H9 (cell line): Measurements from ENCODE around the gene GNPTAB. TPM values are rescaled to one million over a fixed set of nuclear protein-coding genes. Genes with fewer than 3 reads are reported as not detected.

Experiments used
- DNase-seq: peaks from one replicate; pipeline ENCODE4 v3.0.0-alpha.2; 2017
- H2AFZ ChIP-seq: one replicate; pipeline ENCODE4 v1.6.1; 2013; ENCODE audit warnings: mild to moderate bottlenecking, low read length, control low read depth, moderate library complexity
- H2AK5ac ChIP-seq: 2 replicates; pipeline ENCODE4 v1.6.1; 2013; ENCODE audit warnings: low read length, control low read depth, mixed read lengths; ENCODE audit not compliant: insufficient read length
- H2BK120ac ChIP-seq: one replicate; pipeline ENCODE4 v1.6.1; 2013; ENCODE audit warnings: low read depth, mild to moderate bottlenecking, low read length, control low read depth, inconsistent platforms; ENCODE audit not compliant: poor library complexity, severe bottlenecking
- H2BK12ac ChIP-seq: 2 replicates; pipeline ENCODE4 v1.6.1; 2013; ENCODE audit warnings: low read length, control low read depth, mixed read lengths, low read depth; ENCODE audit not compliant: insufficient read length
- H2BK15ac ChIP-seq: 2 replicates; pipeline ENCODE4 v1.6.1; 2013; ENCODE audit warnings: low read depth, low read length, control low read depth
- H2BK20ac ChIP-seq: one replicate; pipeline ENCODE4 v1.6.1; 2013; ENCODE audit warnings: low read depth, mild to moderate bottlenecking, low read length, control low read depth, inconsistent platforms; ENCODE audit not compliant: poor library complexity, severe bottlenecking
- H2BK5ac ChIP-seq: 2 replicates; pipeline ENCODE4 v1.6.1; 2013; ENCODE audit warnings: low read length, control low read depth, mixed read lengths; ENCODE audit not compliant: insufficient read length
- H3K14ac ChIP-seq: 2 replicates; pipeline ENCODE4 v1.6.1; 2013; ENCODE audit warnings: low read length, control low read depth; ENCODE audit not compliant: insufficient read depth
- H3K18ac ChIP-seq: 2 replicates; pipeline ENCODE4 v1.6.1; 2013; ENCODE audit warnings: low read depth, mild to moderate bottlenecking, mixed read lengths, low read length, control low read depth; ENCODE audit not compliant: insufficient read length
- H3K23ac ChIP-seq: 2 replicates; pipeline ENCODE4 v1.6.1; 2013; ENCODE audit warnings: low read length, control low read depth, mixed read lengths, low read depth; ENCODE audit not compliant: insufficient read length
- H3K23me2 ChIP-seq: 2 replicates; pipeline ENCODE4 v1.6.1; 2013; ENCODE audit warnings: low read depth, mild to moderate bottlenecking, mixed read lengths, low read length, control low read depth; ENCODE audit not compliant: insufficient read length, poor library complexity, severe bottlenecking
- H3K27ac ChIP-seq: 2 replicates; pipeline ENCODE4 v1.5.1; 2013; ENCODE audit warnings: low read length, control low read depth, mixed read lengths, low read depth; ENCODE audit not compliant: insufficient read length
- H3K27me3 ChIP-seq: 2 replicates; pipeline ENCODE4 v1.6.1; 2013; ENCODE audit warnings: low read length, control low read depth, inconsistent platforms; ENCODE audit not compliant: insufficient read depth
- H3K4ac ChIP-seq: 2 replicates; pipeline ENCODE4 v1.6.1; 2013; ENCODE audit warnings: low read depth, mild to moderate bottlenecking, control low read depth, inconsistent platforms, low read length, moderate library complexity
- H3K4me1 ChIP-seq: 2 replicates; pipeline ENCODE4 v1.6.1; 2013; ENCODE audit warnings: low read length, control low read depth, inconsistent platforms; ENCODE audit not compliant: insufficient read depth
- H3K4me2 ChIP-seq: 2 replicates; pipeline ENCODE4 v1.6.1; 2013; ENCODE audit warnings: low read length, control low read depth, mixed read lengths; ENCODE audit not compliant: insufficient read length, insufficient read depth
- H3K56ac ChIP-seq: 2 replicates; pipeline ENCODE4 v1.6.1; 2013; ENCODE audit warnings: low read depth, mild to moderate bottlenecking, mixed read lengths, low read length, control low read depth; ENCODE audit not compliant: insufficient read length
- H3K79me1 ChIP-seq: 2 replicates; pipeline ENCODE4 v1.6.1; 2013; ENCODE audit warnings: low read depth, mild to moderate bottlenecking, moderate library complexity, low read length, control low read depth, inconsistent platforms; ENCODE audit not compliant: insufficient read depth, poor library complexity, severe bottlenecking
- H3K79me2 ChIP-seq: 2 replicates; pipeline ENCODE4 v1.6.1; 2013; ENCODE audit warnings: low read length, control low read depth, inconsistent platforms; ENCODE audit not compliant: insufficient read depth
- H3K9ac ChIP-seq: 2 replicates; pipeline ENCODE4 v1.6.1; 2013; ENCODE audit warnings: low read length, control low read depth, mixed read lengths; ENCODE audit not compliant: insufficient read length; ENCODE audit errors: extremely low read depth
- H3K9me3 ChIP-seq: one replicate; pipeline ENCODE4 v1.6.1; 2013; ENCODE audit warnings: low read depth, low read length, inconsistent platforms; ENCODE audit not compliant: control insufficient read depth
- H3T11ph ChIP-seq: one replicate; pipeline ENCODE4 v1.6.1; 2013; ENCODE audit warnings: mild to moderate bottlenecking, low read length, control low read depth, inconsistent platforms
- H4K20me1 ChIP-seq: one replicate; pipeline ENCODE4 v1.6.1; 2013; ENCODE audit not compliant: control insufficient read depth, insufficient read length, insufficient read depth
- H4K5ac ChIP-seq: 2 replicates; pipeline ENCODE4 v1.6.1; 2013; ENCODE audit warnings: low read depth, mild to moderate bottlenecking, mixed read lengths, low read length, control low read depth; ENCODE audit not compliant: insufficient read length
- H4K8ac ChIP-seq: replicated peaks from 2 replicates; pipeline ENCODE4 v1.6.1; 2013; ENCODE audit warnings: low read length, control low read depth, mixed read lengths, low read depth; ENCODE audit not compliant: insufficient read length
- H4K91ac ChIP-seq: 2 replicates; pipeline ENCODE4 v1.6.1; 2013; ENCODE audit warnings: low read depth, mild to moderate bottlenecking, moderate library complexity, mixed read lengths, low read length, control low read depth; ENCODE audit not compliant: insufficient read length
- H3K27ac Mint-ChIP-seq, 3 experiments: 2 replicates in 2 of 3; 3 replicates in 1 of 3; pipeline ENCODE4 v1.8.0; 2020 to 2021; ENCODE audit warnings: mixed read lengths in 3 of 3, mild to moderate bottlenecking in 1 of 3, moderate library complexity in 1 of 3
- H3K27me3 Mint-ChIP-seq: 2 replicates; pipeline ENCODE4 v1.8.0; 2021; ENCODE audit warnings: low read depth, mild to moderate bottlenecking, moderate library complexity, mixed read lengths
- H3K36me3 Mint-ChIP-seq, 3 experiments: 2 replicates in 2 of 3; 3 replicates in 1 of 3; pipeline ENCODE4 v1.8.0; 2020 to 2021; ENCODE audit warnings: low read depth in 3 of 3, mixed read lengths in 3 of 3; ENCODE audit not compliant: insufficient read depth in 1 of 3
- H3K4me1 Mint-ChIP-seq, 2 experiments: 2 replicates each; pipeline ENCODE4 v1.8.0; 2020; ENCODE audit warnings: mixed read lengths in 2 of 2
- H3K4me3 Mint-ChIP-seq, 2 experiments: 2 replicates in 1 of 2; 3 replicates in 1 of 2; pipeline ENCODE4 v1.8.0; 2020 to 2021; ENCODE audit warnings: mild to moderate bottlenecking in 2 of 2, mixed read lengths in 2 of 2, moderate library complexity in 1 of 2
- H3K9me3 Mint-ChIP-seq, 2 experiments: 2 replicates in 1 of 2; 3 replicates in 1 of 2; pipeline ENCODE4 v1.8.0; 2020; ENCODE audit warnings: mild to moderate bottlenecking in 2 of 2, mixed read lengths in 2 of 2, moderate library complexity in 1 of 2
- CTCF ChIP-seq: fragments of 200-600 bp; sonication (generic); conservative IDR thresholded peaks from 3 replicates; pipeline ENCODE4 v1.8.0; 2021; ENCODE audit warnings: antibody characterized with exemption, mild to moderate bottlenecking
- WGBS: extraction: QIAGEN DNeasy Blood & Tissue Kit; methylation state at CpG from one replicate; pipeline ENCODE4 v1.1.7; 2013; ENCODE audit warnings: missing lambda C conversion rate, low lambda C conversion rate, mixed read lengths; ENCODE audit not compliant: insufficient read length; ENCODE audit errors: extremely low coverage; 5-methylcytosine and 5-hydroxymethylcytosine counted together
- total RNA-seq: library from RNA; stranded (reverse); gene quantifications from 2 replicates; pipeline ENCODE4 v1.2.1, GENCODE V29; 2021

GNPTAB gene
- total RNA-seq, 1 experiment from 2014 or later: 44.3 TPM

- Histone ChIP-seq H2BK120ac (no peak overlapping the region), H3K9me3 (no peaks in the 10 kb centered on the region), H3K9ac (no peak overlapping the region), H2AK5ac (no peak overlapping the region), H4K91ac (no peak overlapping the region), H3K4me1 (no peaks in the 10 kb centered on the region), H3K23me2 (peaks cover 9% of the 10 kb centered on the region), H2BK20ac (no peak overlapping the region), H2BK5ac (no peak overlapping the region), H4K5ac (no peak overlapping the region), H4K8ac (no peak overlapping the region), H3K27me3 (no peaks in the 10 kb centered on the region; the same call in 1 of the 2 replicates), H3K79me2 (no peaks in the 10 kb centered on the region), H3K27ac (no peak overlapping the region), H3T11ph (no peak overlapping the region), H3K79me1 (no peaks in the 10 kb centered on the region), H2BK12ac (no peak overlapping the region), H2BK15ac (no peak overlapping the region), H2AFZ (no peak overlapping the region), H3K14ac (no peak overlapping the region), H3K23ac (no peak overlapping the region), H3K4ac (no peak overlapping the region), H3K56ac (no peak overlapping the region), H4K20me1 (no peaks in the 10 kb centered on the region), H3K4me2 (no peak overlapping the region), H3K18ac (no peak overlapping the region)
- no peak overlapping the region for H3K27ac Mint-ChIP-seq
- WGBS: no CpG with 5 or more reads among the region's 9 CpGs
- no peak for TF ChIP-seq CTCF
- H3K9me3 Mint-ChIP-seq: peaks cover 2% of the 10 kb centered on the region in 2 experiments; a peak in 2 of 5 replicates
- H3K4me3 Mint-ChIP-seq: no peak overlapping the region
- H3K4me1 Mint-ChIP-seq: peaks cover 9 to 11% of the 10 kb centered on the region in 2 experiments
- peaks cover 16% of the 10 kb centered on the region for H3K27me3 Mint-ChIP-seq
- DNase-seq: no peak
- peaks cover 0 to 3% (median 3%) of the 10 kb centered on the region in 3 experiments; a peak in 3 of 7 replicates for H3K36me3 Mint-ChIP-seq
Measured at GRCh38 chr12:101875162-101875561, 44.4 kb upstream of the GNPTAB start.
